Erythroblast (primary cell): ENCODE measurements around the gene CNTN3.

ENCODE experiments used
- DNase-seq, 2 experiments: peaks; one replicate each; lab custom pipeline; 2025; lab: John Stamatoyannopoulos, UW
- GATA1 ChIP-seq: IDR thresholded peaks from 2 replicates; pipeline ENCODE4 v1.6.1; 2011; ENCODE audit warnings: low read depth, mild to moderate bottlenecking, control low read depth, low read length, moderate library complexity
- POLR2A ChIP-seq: IDR thresholded peaks from 2 replicates; pipeline ENCODE4 v1.6.1; 2011; ENCODE audit warnings: mild to moderate bottlenecking, low read length

Gene CNTN3

GRCh38 chr3:74614107-74614967 is at the start of gene CNTN3:
Gene CNTN3, minus strand, starts transcription at chr3:74614659. Its CDS starts 93,547 bp downstream, at chr3:74521112.
- DNase-seq, result no peak
- TF ChIP-seq GATA1 (no peak), POLR2A (no peak)

- TF ChIP-seq GATA1 (no peak), POLR2A (no peak)
Observed at GRCh38 chr3:74663178-74663577, 48.7 kb upstream of the CNTN3 start.

GRCh38 chr3:74661672-74662071 is 47.2 kb upstream of the CNTN3 start:
- TF ChIP-seq POLR2A, result no peak
- TF ChIP-seq GATA1, result no peak
- no peak for DNase-seq

More at GRCh38 chr3:74663178-74663577, 48.7 kb upstream of the CNTN3 start:
- DNase-seq, result no peak

GRCh38 chr3:74651885-74652284 is 37.4 kb upstream of the CNTN3 start:
- no peak for TF ChIP-seq POLR2A
- TF ChIP-seq GATA1, result no peak
- no peak for DNase-seq

GRCh38 chr3:74651292-74651691 is 36.8 kb upstream of the CNTN3 start:
- TF ChIP-seq GATA1 (no peak), POLR2A (no peak)
- DNase-seq, result no peak

- TF ChIP-seq POLR2A, result no peak
- no peak for TF ChIP-seq GATA1
- no peak for DNase-seq
Observed at GRCh38 chr3:74648107-74648506, 33.6 kb upstream of the CNTN3 start.

- no peak for DNase-seq
Observed at GRCh38 chr3:74646094-74646493, 31.6 kb upstream of the CNTN3 start.

GRCh38 chr3:74643636-74644035 is 29.2 kb upstream of the CNTN3 start:
- DNase-seq, result no peak
- TF ChIP-seq GATA1, result no peak
- TF ChIP-seq POLR2A, result no peak

More at GRCh38 chr3:74646094-74646493, 31.6 kb upstream of the CNTN3 start:
- no peak for TF ChIP-seq POLR2A
- TF ChIP-seq GATA1, result no peak

GRCh38 chr3:74642876-74643275 is 28.4 kb upstream of the CNTN3 start:
- no peak for TF ChIP-seq POLR2A

GRCh38 chr3:74640211-74640610 is 25.8 kb upstream of the CNTN3 start:
- no peak for TF ChIP-seq POLR2A
- no peak for TF ChIP-seq GATA1
- no peak for DNase-seq

More at GRCh38 chr3:74642876-74643275, 28.4 kb upstream of the CNTN3 start:
- no peak for DNase-seq

GRCh38 chr3:74639681-74640080 is 25.2 kb upstream of the CNTN3 start:
- no peak for DNase-seq
- no peak for TF ChIP-seq POLR2A
- TF ChIP-seq GATA1, result no peak

- no peak for TF ChIP-seq GATA1
- TF ChIP-seq POLR2A, result no peak
- DNase-seq, result no peak
Observed at GRCh38 chr3:74636981-74637380, 22.5 kb upstream of the CNTN3 start.

- no peak for DNase-seq
- TF ChIP-seq POLR2A, result no peak
- TF ChIP-seq GATA1, result no peak
Observed at GRCh38 chr3:74633021-74633420, 18.6 kb upstream of the CNTN3 start.

- TF ChIP-seq GATA1 (no peak), POLR2A (no peak)
- DNase-seq, result no peak
Observed at GRCh38 chr3:74631351-74632140, 17.1 kb upstream of the CNTN3 start.

- no peak for DNase-seq
- TF ChIP-seq POLR2A (no peak), GATA1 (no peak)
Observed at GRCh38 chr3:74630602-74631001, 16.1 kb upstream of the CNTN3 start.
